ENCODE measurements around the gene RORC. TPM values are rescaled to one million over a fixed set of nuclear protein-coding genes. Genes with fewer than 3 reads are reported as not detected.

RORC gene
- total and polyA plus RNA-seq, 7 donors, result 0.27 to 18.0 (median 3.9) TPM; not detected in 1

- Histone ChIP-seq H3K36me3 (no peaks in the 10 kb centered on the region), H3K4me1 (peaks cover 0 to 10% (median 8%) of the 10 kb centered on the region in 4 donors), H3K27ac (no peak overlapping the region), H3K4me3 (no peak overlapping the region), H3K27me3 (peaks cover 0 to 41% (median 5%) of the 10 kb centered on the region in 3 donors), H3K9me3 (no peaks in the 10 kb centered on the region)
- DNase-seq, result no peak
- WGBS, 2 donors, result 53 to 75% methylated on average over 9 of the region's 9 CpGs
- intact Hi-C loops (cut with DNase I), result no loop called here
- TF ChIP-seq EP300 (IDR thresholded peaks at IDR 0.05), result no peak
- TF ChIP-seq POLR2AphosphoS5 (IDR thresholded peaks at IDR 0.05), result no peak
- TF ChIP-seq, protein P1, sequence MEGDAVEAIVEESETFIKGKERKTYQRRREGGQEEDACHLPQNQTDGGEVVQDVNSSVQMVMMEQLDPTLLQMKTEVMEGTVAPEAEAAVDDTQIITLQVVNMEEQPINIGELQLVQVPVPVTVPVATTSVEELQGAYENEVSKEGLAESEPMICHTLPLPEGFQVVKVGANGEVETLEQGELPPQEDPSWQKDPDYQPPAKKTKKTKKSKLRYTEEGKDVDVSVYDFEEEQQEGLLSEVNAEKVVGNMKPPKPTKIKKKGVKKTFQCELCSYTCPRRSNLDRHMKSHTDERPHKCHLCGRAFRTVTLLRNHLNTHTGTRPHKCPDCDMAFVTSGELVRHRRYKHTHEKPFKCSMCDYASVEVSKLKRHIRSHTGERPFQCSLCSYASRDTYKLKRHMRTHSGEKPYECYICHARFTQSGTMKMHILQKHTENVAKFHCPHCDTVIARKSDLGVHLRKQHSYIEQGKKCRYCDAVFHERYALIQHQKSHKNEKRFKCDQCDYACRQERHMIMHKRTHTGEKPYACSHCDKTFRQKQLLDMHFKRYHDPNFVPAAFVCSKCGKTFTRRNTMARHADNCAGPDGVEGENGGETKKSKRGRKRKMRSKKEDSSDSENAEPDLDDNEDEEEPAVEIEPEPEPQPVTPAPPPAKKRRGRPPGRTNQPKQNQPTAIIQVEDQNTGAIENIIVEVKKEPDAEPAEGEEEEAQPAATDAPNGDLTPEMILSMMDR (IDR thresholded peaks at IDR 0.05), result no peak
- no peak for TF ChIP-seq POLR2A (IDR thresholded peaks at IDR 0.05)
These were observed 3.7 kb downstream of the RORC start for GRCh38 chr1:151827853-151828252.

- Histone ChIP-seq H3K9me3 (no peaks in the 10 kb centered on the region), H3K4me3 (no peak overlapping the region), H3K4me1 (peaks cover 0 to 9% (median 3%) of the 10 kb centered on the region in 4 donors), H3K27ac (no peak overlapping the region), H3K36me3 (no peaks in the 10 kb centered on the region), H3K27me3 (peaks cover 0 to 29% (median 0%) of the 10 kb centered on the region in 3 donors)
- DNase-seq, result no peak
- 66 to 76% methylated on average over 21 of the region's 21 CpGs for WGBS, 2 donors
- TF ChIP-seq POLR2A (IDR thresholded peaks at IDR 0.05) (no peak), EP300 (IDR thresholded peaks at IDR 0.05) (no peak)
- TF ChIP-seq, protein P1 (IDR thresholded peaks at IDR 0.05), result no peak
- intact Hi-C loops (cut with DNase I), result no loop called here
These were observed 5.6 kb downstream of the RORC start for GRCh38 chr1:151825751-151826660.

DNA sequence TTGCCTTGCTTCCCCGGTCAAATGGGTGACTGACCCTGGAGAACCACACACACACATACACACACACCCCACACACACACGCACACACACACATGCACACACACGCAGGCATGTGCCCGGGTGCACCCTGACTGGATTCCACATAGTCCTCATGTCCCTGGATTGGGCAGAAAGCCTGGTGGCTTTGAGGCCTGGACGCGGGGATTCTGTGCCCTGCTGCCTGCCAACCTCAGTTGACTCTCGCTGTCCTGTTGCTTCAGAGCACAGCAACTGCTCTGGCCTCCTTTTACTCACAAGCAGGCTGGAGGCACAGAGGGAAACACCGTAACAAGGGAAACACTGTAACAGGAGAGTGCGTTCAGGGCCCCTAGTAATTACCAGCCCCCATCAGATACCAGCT is 6.4 kb downstream of the RORC start:
- DNase-seq, result no peak
- H3K27ac ChIP-seq, result no peak overlapping the region
- no peaks in the 10 kb centered on the region for H3K9me3 ChIP-seq
- TF ChIP-seq, protein P1 (IDR thresholded peaks at IDR 0.05), result no peak
- no peak for TF ChIP-seq POLR2AphosphoS5 (IDR thresholded peaks at IDR 0.05)
- TF ChIP-seq POLR2A (IDR thresholded peaks at IDR 0.05), result no peak
- TF ChIP-seq EP300 (IDR thresholded peaks at IDR 0.05), result no peak
- peaks cover 0 to 9% (median 3%) of the 10 kb centered on the region in 4 donors for H3K4me1 ChIP-seq
- 79 to 83% methylated on average over 9 of the region's 9 CpGs for WGBS, 2 donors
- no peaks in the 10 kb centered on the region for H3K36me3 ChIP-seq
- H3K27me3 ChIP-seq, result peaks cover 0 to 29% (median 0%) of the 10 kb centered on the region in 3 donors
- intact Hi-C loops (cut with DNase I), result no loop called here
- no peak overlapping the region for H3K4me3 ChIP-seq

DNA sequence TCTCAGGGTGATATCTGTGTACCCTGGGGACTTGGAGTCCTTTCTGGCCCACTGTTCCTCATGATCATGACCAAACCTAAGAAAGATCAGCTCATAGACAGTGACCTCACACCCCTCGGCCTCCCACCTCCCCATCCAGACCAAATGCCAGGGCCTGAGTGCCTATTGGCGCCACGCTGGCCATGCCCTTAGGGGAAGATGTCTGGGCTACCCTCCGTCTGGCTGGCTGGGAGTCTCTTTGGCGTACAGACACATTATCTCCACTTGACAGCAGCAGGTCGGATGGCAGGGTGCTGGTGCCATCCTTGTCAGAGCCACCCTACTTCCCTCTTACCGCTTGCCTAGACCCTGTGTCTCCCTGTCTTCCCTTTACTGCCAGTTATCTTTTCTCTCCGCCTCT is 8.4 kb downstream of the RORC start:
- no peak for DNase-seq
- H3K4me3 ChIP-seq, result no peak overlapping the region
- H3K4me1 ChIP-seq, result no peaks in the 10 kb centered on the region
- no peaks in the 10 kb centered on the region for H3K9me3 ChIP-seq
- intact Hi-C loops (cut with DNase I), result no loop called here
- TF ChIP-seq POLR2A (IDR thresholded peaks at IDR 0.05) (no peak), POLR2AphosphoS5 (IDR thresholded peaks at IDR 0.05) (no peak), EP300 (IDR thresholded peaks at IDR 0.05) (no peak)
- no peaks in the 10 kb centered on the region for H3K36me3 ChIP-seq
- 89% methylated on average over 8 of the region's 8 CpGs for WGBS, 2 donors
- H3K27ac ChIP-seq, result no peak overlapping the region
- H3K27me3 ChIP-seq, result peaks cover 0 to 18% (median 0%) of the 10 kb centered on the region in 3 donors

DNA sequence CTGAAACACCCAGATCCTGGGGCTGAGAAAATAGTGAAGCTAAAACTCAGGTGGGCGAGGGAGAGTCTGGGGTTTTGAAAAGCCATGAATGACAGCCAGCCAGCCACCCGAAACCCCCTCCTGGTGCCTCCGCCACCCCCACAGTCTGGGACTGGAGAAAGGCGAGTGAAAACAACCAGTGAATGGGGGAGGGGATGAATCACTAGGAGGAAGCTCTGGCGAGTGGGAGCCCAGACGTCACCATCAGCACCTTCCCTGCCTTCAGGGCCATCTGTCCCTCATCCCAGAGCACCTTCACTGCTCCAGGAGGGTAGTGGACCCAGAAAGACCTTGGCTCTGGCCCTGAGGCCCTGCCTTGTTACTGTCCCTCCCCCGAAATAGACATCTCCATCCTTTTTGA is 9.2 kb downstream of the RORC start:
- Histone ChIP-seq H3K4me1 (no peaks in the 10 kb centered on the region), H3K4me3 (no peak overlapping the region), H3K27ac (no peak overlapping the region), H3K9me3 (no peaks in the 10 kb centered on the region), H3K36me3 (no peaks in the 10 kb centered on the region), H3K27me3 (peaks cover 0 to 14% (median 0%) of the 10 kb centered on the region in 3 donors)
- WGBS, 2 donors, result 60 to 85% methylated on average over 7 of the region's 7 CpGs
- DNase-seq, result no peak
- TF ChIP-seq EP300 (IDR thresholded peaks at IDR 0.05), result no peak
- TF ChIP-seq POLR2A (IDR thresholded peaks at IDR 0.05), result no peak
- TF ChIP-seq, protein P1 (IDR thresholded peaks at IDR 0.05), result no peak
- TF ChIP-seq POLR2AphosphoS5 (IDR thresholded peaks at IDR 0.05), result no peak
- intact Hi-C loops (cut with DNase I), result no loop called here

All from sigmoid colon (tissue), 7 donors.